VCaP (cell line): ENCODE results near the gene LILRB3.
A peak's percentile ranks its signal among the peaks of the same experiment; 100 is the strongest.

Experiments
- H3K27ac ChIP-seq: fragments of 450-650 bp; 2 replicates; pipeline ENCODE4 v1.5.1; 2017
- CTCF ChIP-seq: fragments of 450-650 bp; conservative IDR thresholded peaks from 2 replicates; pipeline ENCODE4 v1.5.1; 2017; ENCODE audit warnings: mild to moderate bottlenecking, moderate library complexity

The LILRB3 gene

GRCh38 chr19:54173951-54174834, 48.6 kb downstream of the LILRB3 start:
- no peak for TF ChIP-seq CTCF
- H3K27ac ChIP-seq, result peak overlapping the region; percentile 97

GRCh38 chr19:54173359-54173699, 49.5 kb downstream of the LILRB3 start:
- peak; percentile 49; the same call in 1 of the 2 replicates for TF ChIP-seq CTCF
- peak overlapping the region; percentile 97 for H3K27ac ChIP-seq

- peak; percentile 82 for TF ChIP-seq CTCF
- peak within 1 kb of the TSS; percentile 97 for H3K27ac ChIP-seq
These were observed 50.1 kb downstream of the LILRB3 start, which contains the start of gene TMC4 for GRCh38 chr19:54172471-54173358. Gene TMC4 (minus strand): TSS chr19:54173160. CDS start chr19:54173117, 43 bp downstream.

GRCh38 chr19:54171736-54172431, 50.9 kb downstream of the LILRB3 start:
- peak overlapping the region; percentile 97 for H3K27ac ChIP-seq

GRCh38 chr19:54169149-54169740, 53.6 kb downstream of the LILRB3 start:
- peak overlapping the region; percentile 16 for H3K27ac ChIP-seq
- no peak for TF ChIP-seq CTCF

GRCh38 chr19:54168174-54168917, 54.5 kb downstream of the LILRB3 start:
- H3K27ac ChIP-seq, result peak overlapping the region; percentile 50; the same call in 1 of the 2 replicates
- TF ChIP-seq CTCF, result peak; percentile 92
